ENCODE data around the gene INHBA. TPM values are rescaled to one million over a fixed set of nuclear protein-coding genes. Genes with fewer than 3 reads are reported as not detected.

INHBA gene
- total RNA-seq, 3 donors from 2014 or later = 0.59 to 2.0 (median 0.64) TPM

GRCh38 chr7:41688906-41689305, 14.0 kb downstream of the INHBA start:
- TF ChIP-seq CTCF (IDR thresholded peaks at IDR 0.05) (no peak), POLR2A (IDR thresholded peaks at IDR 0.05) (no peak), POLR2AphosphoS5 (IDR thresholded peaks at IDR 0.05) (no peak)
- intact Hi-C loops (cut with DNase I; ENCODE audit: low total_unique reads) = no loop called here
- Histone ChIP-seq H3K4me3 (no peak overlapping the region), H3K27me3 (no peaks in the 10 kb centered on the region), H3K4me1 (no peaks in the 10 kb centered on the region), H3K36me3 (no peaks in the 10 kb centered on the region), H3K27ac (no peak overlapping the region), H3K9me3 (no peaks in the 10 kb centered on the region)
- no peak for DNase-seq (ENCODE audit: low spot score in 2 of 2)

- no peak overlapping the region for H3K27ac ChIP-seq
- no peaks in the 10 kb centered on the region for H3K9me3 ChIP-seq
- TF ChIP-seq POLR2AphosphoS5 (IDR thresholded peaks at IDR 0.05) (no peak), CTCF (IDR thresholded peaks at IDR 0.05) (no peak), POLR2A (IDR thresholded peaks at IDR 0.05) (no peak)
- no peak overlapping the region for H3K4me3 ChIP-seq
- intact Hi-C loops (cut with DNase I; ENCODE audit: low total_unique reads) = no loop called here
- DNase-seq (ENCODE audit: low spot score in 2 of 2) = no peak
- H3K36me3 ChIP-seq = no peaks in the 10 kb centered on the region
- H3K27me3 ChIP-seq = no peaks in the 10 kb centered on the region
- H3K4me1 ChIP-seq = no peaks in the 10 kb centered on the region
Observed at GRCh38 chr7:41688012-41688625, 14.8 kb downstream of the INHBA start.

- intact Hi-C loops (cut with DNase I; ENCODE audit: low total_unique reads) = no loop called here
- TF ChIP-seq POLR2A (IDR thresholded peaks at IDR 0.05) (no peak), CTCF (IDR thresholded peaks at IDR 0.05) (no peak), POLR2AphosphoS5 (IDR thresholded peaks at IDR 0.05) (no peak)
- H3K9me3 ChIP-seq = no peaks in the 10 kb centered on the region
- DNase-seq (ENCODE audit: low spot score in 2 of 2) = no peak
- H3K36me3 ChIP-seq = no peaks in the 10 kb centered on the region
- no peak overlapping the region for H3K4me3 ChIP-seq
- no peaks in the 10 kb centered on the region for H3K27me3 ChIP-seq
- H3K27ac ChIP-seq = no peak overlapping the region
- no peaks in the 10 kb centered on the region for H3K4me1 ChIP-seq
Observed at GRCh38 chr7:41685684-41686083, 17.2 kb downstream of the INHBA start.

DNA sequence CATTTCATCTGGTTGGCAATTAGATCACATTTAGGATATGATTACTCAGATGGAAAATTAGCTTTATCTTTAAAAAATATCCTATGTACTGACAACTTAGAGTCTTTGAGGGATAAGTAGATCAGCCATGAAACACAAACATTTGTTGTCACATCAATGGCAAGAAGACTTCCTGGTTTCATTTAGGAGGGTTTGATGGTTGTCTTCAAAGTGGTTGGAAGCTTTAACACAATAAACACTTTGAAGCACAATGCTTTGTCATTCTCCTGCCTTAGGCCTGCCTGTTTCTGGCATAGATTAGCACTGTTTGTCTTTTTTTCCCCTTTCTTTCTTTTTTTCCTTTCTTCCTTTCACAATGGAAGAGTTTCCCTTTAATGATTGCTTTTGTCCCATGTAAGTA, 20.5 kb downstream of the INHBA start:
- no peaks in the 10 kb centered on the region for H3K27me3 ChIP-seq
- H3K4me1 ChIP-seq = no peaks in the 10 kb centered on the region
- no peaks in the 10 kb centered on the region for H3K36me3 ChIP-seq
- H3K4me3 ChIP-seq = no peak overlapping the region
- no peak for DNase-seq (ENCODE audit: low spot score in 2 of 2)
- no peak overlapping the region for H3K27ac ChIP-seq
- no peak for TF ChIP-seq POLR2A (IDR thresholded peaks at IDR 0.05)
- no peak for TF ChIP-seq CTCF (IDR thresholded peaks at IDR 0.05)
- H3K9me3 ChIP-seq = no peaks in the 10 kb centered on the region
- intact Hi-C loops (cut with DNase I; ENCODE audit: low total_unique reads) = no loop called here

DNA sequence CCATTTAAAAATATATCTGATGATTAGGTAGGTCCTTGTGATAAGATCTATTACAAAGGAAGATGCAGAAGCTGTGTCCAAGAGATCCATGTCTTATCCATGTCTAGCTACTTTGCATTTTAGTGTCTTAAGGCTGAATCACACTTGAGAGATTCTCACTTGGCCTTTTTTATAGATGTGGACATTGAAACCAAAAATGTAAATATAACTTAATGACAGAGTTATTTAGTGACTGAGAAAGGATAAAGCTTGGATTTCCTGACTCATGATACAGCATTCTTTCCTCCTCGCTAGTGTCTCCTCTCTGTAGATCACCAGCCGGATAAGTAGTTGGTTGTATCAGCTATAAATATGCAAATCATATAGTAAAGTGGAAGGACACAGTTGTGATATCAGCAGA, 23.3 kb downstream of the INHBA start:
- Histone ChIP-seq H3K27ac (no peak overlapping the region), H3K27me3 (no peaks in the 10 kb centered on the region), H3K4me1 (no peaks in the 10 kb centered on the region), H3K36me3 (no peaks in the 10 kb centered on the region), H3K9me3 (no peaks in the 10 kb centered on the region), H3K4me3 (no peak overlapping the region)
- TF ChIP-seq CTCF (IDR thresholded peaks at IDR 0.05) (no peak), POLR2A (IDR thresholded peaks at IDR 0.05) (no peak), POLR2AphosphoS5 (IDR thresholded peaks at IDR 0.05) (no peak)
- intact Hi-C loops (cut with DNase I; ENCODE audit: low total_unique reads) = no loop called here
- DNase-seq (ENCODE audit: low spot score in 2 of 2) = no peak

All from breast epithelium (tissue), 4 donors.